Smooth muscle cell (in vitro differentiated cells): ENCODE data around the gene PEX11B. TPM values are rescaled to one million over a fixed set of nuclear protein-coding genes. Genes with fewer than 3 reads are reported as not detected.
A peak's percentile ranks its signal among the peaks of the same experiment; 100 is the strongest.

Experiments
- DNase-seq: peaks from one replicate; lab custom pipeline; 2025; ENCODE audit not compliant: unreplicated experiment; lab: John Stamatoyannopoulos, UW
- H2AFZ ChIP-seq: fragments of 200-600 bp; sonication (generic); 2 replicates; pipeline ENCODE4 v1.6.0; 2016; ENCODE audit warnings: antibody characterized with exemption, low read depth, mild to moderate bottlenecking
- H3F3A ChIP-seq: fragments of 200-600 bp; sonication (generic); 2 replicates; pipeline ENCODE4 v1.6.0; 2017; ENCODE audit warnings: antibody characterized with exemption, low read depth
- H3K27ac ChIP-seq: fragments of 200-600 bp; sonication (generic); 2 replicates; pipeline ENCODE4 v1.5.1; 2016; ENCODE audit warnings: low read depth, mild to moderate bottlenecking
- H3K27me3 ChIP-seq: fragments of 200-600 bp; sonication (generic); 2 replicates; pipeline ENCODE4 v1.6.1; 2016; ENCODE audit warnings: low read depth, mild to moderate bottlenecking
- H3K36me3 ChIP-seq: fragments of 200-600 bp; sonication (generic); 2 replicates; pipeline ENCODE4 v1.5.1; 2016; ENCODE audit warnings: low read depth
- H3K4me1 ChIP-seq: fragments of 200-600 bp; sonication (generic); 2 replicates; pipeline ENCODE4 v1.5.1; 2016; ENCODE audit warnings: low read depth
- H3K4me2 ChIP-seq: fragments of 200-600 bp; sonication (generic); 2 replicates; pipeline ENCODE4 v1.6.0; 2016; ENCODE audit warnings: mild to moderate bottlenecking
- H3K4me3 ChIP-seq: fragments of 200-600 bp; sonication (generic); 2 replicates; pipeline ENCODE4 v1.5.1; 2016; ENCODE audit warnings: mild to moderate bottlenecking
- H3K79me2 ChIP-seq: fragments of 200-600 bp; sonication (generic); 2 replicates; pipeline ENCODE4 v1.6.0; 2016; ENCODE audit warnings: low read depth, mild to moderate bottlenecking
- H3K9ac ChIP-seq: fragments of 200-600 bp; sonication (generic); 2 replicates; pipeline ENCODE4 v1.6.0; 2016; ENCODE audit warnings: low read depth
- H3K9me3 ChIP-seq: fragments of 200-600 bp; sonication (generic); replicated peaks from 2 replicates; pipeline ENCODE4 v1.5.1; 2016; ENCODE audit warnings: low read depth
- H4K20me1 ChIP-seq: fragments of 200-600 bp; sonication (generic); 2 replicates; pipeline ENCODE4 v1.6.0; 2016; ENCODE audit warnings: low read depth
- WGBS: methylation state at CpG from one replicate; pipeline ENCODE4 v1.1.7; 2016; ENCODE audit warnings: low lambda C conversion rate; 5-methylcytosine and 5-hydroxymethylcytosine counted together
- polyA plus RNA-seq: library from polyadenylated mRNA; unstranded; fragments of >200 nt; fragmentation: Nextera tagmentation; extraction: Ambion mirVana; gene quantifications from 2 replicates; pipeline ENCODE4 v1.2.1, GENCODE V29; 2016
- total RNA-seq: library from RNA; depleted of rRNA; stranded (reverse); fragments of >200 nt; gene quantifications from 2 replicates; pipeline ENCODE4 v1.2.3, GENCODE V29; 2014
- TF ChIP-seq, protein P1 (sequence below): fragments of 200-600 bp; sonication (generic); IDR thresholded peaks from 2 replicates; pipeline ENCODE4 v1.5.1; 2017; ENCODE audit warnings: borderline replicate concordance, mild to moderate bottlenecking, antibody characterized with exemption; ENCODE audit not compliant: insufficient read depth, poor library complexity, severe bottlenecking

The PEX11B gene
- total and polyA plus RNA-seq, 2 experiments from 2014 or later, result 22.8 to 28.5 TPM

GRCh38 chr1:145874646-145875045, 43.9 kb downstream of the PEX11B start:
- WGBS, result 96% methylated on average over 12 of the region's 12 CpGs
- Histone ChIP-seq H3K9ac (no peak overlapping the region), H3K79me2 (no peaks in the 10 kb centered on the region), H3K4me1 (peaks cover 7% of the 10 kb centered on the region), H3F3A (no peaks in the 10 kb centered on the region), H3K4me2 (no peak overlapping the region), H3K27me3 (no peaks in the 10 kb centered on the region), H3K27ac (no peak overlapping the region), H4K20me1 (no peaks in the 10 kb centered on the region), H3K4me3 (no peak overlapping the region), H2AFZ (no peak overlapping the region), H3K9me3 (no peaks in the 10 kb centered on the region), H3K36me3 (no peaks in the 10 kb centered on the region)
- TF ChIP-seq, protein P1, sequence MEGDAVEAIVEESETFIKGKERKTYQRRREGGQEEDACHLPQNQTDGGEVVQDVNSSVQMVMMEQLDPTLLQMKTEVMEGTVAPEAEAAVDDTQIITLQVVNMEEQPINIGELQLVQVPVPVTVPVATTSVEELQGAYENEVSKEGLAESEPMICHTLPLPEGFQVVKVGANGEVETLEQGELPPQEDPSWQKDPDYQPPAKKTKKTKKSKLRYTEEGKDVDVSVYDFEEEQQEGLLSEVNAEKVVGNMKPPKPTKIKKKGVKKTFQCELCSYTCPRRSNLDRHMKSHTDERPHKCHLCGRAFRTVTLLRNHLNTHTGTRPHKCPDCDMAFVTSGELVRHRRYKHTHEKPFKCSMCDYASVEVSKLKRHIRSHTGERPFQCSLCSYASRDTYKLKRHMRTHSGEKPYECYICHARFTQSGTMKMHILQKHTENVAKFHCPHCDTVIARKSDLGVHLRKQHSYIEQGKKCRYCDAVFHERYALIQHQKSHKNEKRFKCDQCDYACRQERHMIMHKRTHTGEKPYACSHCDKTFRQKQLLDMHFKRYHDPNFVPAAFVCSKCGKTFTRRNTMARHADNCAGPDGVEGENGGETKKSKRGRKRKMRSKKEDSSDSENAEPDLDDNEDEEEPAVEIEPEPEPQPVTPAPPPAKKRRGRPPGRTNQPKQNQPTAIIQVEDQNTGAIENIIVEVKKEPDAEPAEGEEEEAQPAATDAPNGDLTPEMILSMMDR, result no peak
- no peak for DNase-seq

GRCh38 chr1:145871994-145872924, 46.3 kb downstream of the PEX11B start:
- Histone ChIP-seq H3K4me1 (peaks cover 6% of the 10 kb centered on the region), H3K79me2 (no peaks in the 10 kb centered on the region), H3K9me3 (no peaks in the 10 kb centered on the region), H3K4me3 (peak overlapping the region; percentile 38), H3K9ac (peak overlapping the region; percentile 18), H4K20me1 (no peaks in the 10 kb centered on the region), H3K36me3 (no peaks in the 10 kb centered on the region), H3K27ac (no peak overlapping the region), H2AFZ (peak overlapping the region; percentile 97), H3K4me2 (peak overlapping the region; percentile 85), H3K27me3 (no peaks in the 10 kb centered on the region), H3F3A (no peaks in the 10 kb centered on the region)
- no peak for DNase-seq
- TF ChIP-seq, protein P1, result no peak
- WGBS, result 30% methylated on average over 47 of the region's 47 CpGs

DNA sequence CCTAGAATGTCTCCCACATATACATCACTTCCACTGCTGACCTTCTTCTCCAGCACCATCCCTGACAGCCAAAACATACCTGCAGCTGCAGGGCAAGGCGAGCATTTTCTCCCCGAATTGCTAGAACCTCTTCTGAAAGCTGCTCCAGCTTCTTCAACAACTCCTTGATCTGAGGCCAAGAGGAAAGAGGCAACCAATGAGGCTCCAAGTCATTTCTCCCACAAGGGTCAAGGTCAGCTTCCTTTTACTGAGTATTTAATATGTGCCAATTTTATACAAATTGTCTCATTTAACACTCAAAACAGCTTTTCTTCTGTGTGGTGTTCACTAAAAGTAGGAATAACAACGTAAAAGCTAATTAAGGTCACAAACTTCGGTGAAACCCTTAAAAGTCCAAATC, 50.3 kb downstream of the PEX11B start:
- H3K4me2 ChIP-seq, result no peak overlapping the region
- H3K36me3 ChIP-seq, result no peaks in the 10 kb centered on the region
- TF ChIP-seq, protein P1, result no peak
- peaks cover 6% of the 10 kb centered on the region for H3K4me1 ChIP-seq
- no peaks in the 10 kb centered on the region for H3K79me2 ChIP-seq
- no peaks in the 10 kb centered on the region for H4K20me1 ChIP-seq
- H3K27ac ChIP-seq, result no peak overlapping the region
- peaks cover 3% of the 10 kb centered on the region for H3K27me3 ChIP-seq
- no peaks in the 10 kb centered on the region for H3F3A ChIP-seq
- no peak overlapping the region for H3K9ac ChIP-seq
- 88% methylated on average over 4 of the region's 4 CpGs for WGBS
- H3K9me3 ChIP-seq, result no peaks in the 10 kb centered on the region
- no peak overlapping the region for H2AFZ ChIP-seq
- no peak overlapping the region for H3K4me3 ChIP-seq
- DNase-seq, result no peak
